Kasumi-1 (cell line): ENCODE results near the gene SYT1.

Experiments
- DNase-seq, 2 experiments: peaks; one replicate each; lab custom pipeline; 2025; lab: John Stamatoyannopoulos, UW

The SYT1 gene

GRCh38 chr12:79056775-79057174, 192.2 kb downstream of the SYT1 start:
- no peak for DNase-seq

GRCh38 chr12:79057540-79057939, 193.0 kb downstream of the SYT1 start:
- DNase-seq: no peak

- no peak for DNase-seq
Observed at GRCh38 chr12:79058342-79058741, 193.8 kb downstream of the SYT1 start.

GRCh38 chr12:79059557-79059956, 195.0 kb downstream of the SYT1 start:
- no peak for DNase-seq

GRCh38 chr12:79063258-79063657, 198.7 kb downstream of the SYT1 start:
- no peak for DNase-seq

GRCh38 chr12:79067977-79068376, 203.4 kb downstream of the SYT1 start:
- DNase-seq: no peak

- no peak for DNase-seq
Observed at GRCh38 chr12:79069009-79069408, 204.4 kb downstream of the SYT1 start.

- DNase-seq: no peak
Observed at GRCh38 chr12:79071498-79071897, 206.9 kb downstream of the SYT1 start.

GRCh38 chr12:79073506-79073905, 208.9 kb downstream of the SYT1 start:
- DNase-seq: no peak

GRCh38 chr12:79082595-79082994, 218.0 kb downstream of the SYT1 start:
- DNase-seq: no peak

- DNase-seq: no peak
Observed at GRCh38 chr12:79083181-79083580, 218.6 kb downstream of the SYT1 start.

- no peak for DNase-seq
Observed at GRCh38 chr12:79085106-79085682, 220.6 kb downstream of the SYT1 start.

- no peak for DNase-seq
Observed at GRCh38 chr12:79086541-79087296, 222.1 kb downstream of the SYT1 start.

GRCh38 chr12:79098530-79098929, 234.0 kb downstream of the SYT1 start:
- DNase-seq: peak in 1 of 2 experiments; percentile 4

- no peak for DNase-seq
Observed at GRCh38 chr12:79108962-79109361, 244.4 kb downstream of the SYT1 start.

GRCh38 chr12:79114896-79115295, 250.3 kb downstream of the SYT1 start:
- DNase-seq: no peak

GRCh38 chr12:79115743-79116142, 251.2 kb downstream of the SYT1 start:
- DNase-seq: no peak

GRCh38 chr12:79119796-79120195, 255.2 kb downstream of the SYT1 start:
- DNase-seq: no peak

GRCh38 chr12:79121486-79121885, 256.9 kb downstream of the SYT1 start:
- DNase-seq: peak; percentile 9 to 28

GRCh38 chr12:79124385-79124784, 259.8 kb downstream of the SYT1 start:
- DNase-seq: no peak

- DNase-seq: no peak
Observed at GRCh38 chr12:79125358-79125757, 260.8 kb downstream of the SYT1 start.

GRCh38 chr12:79127271-79127751, 262.7 kb downstream of the SYT1 start:
- peak; percentile 29 to 39 for DNase-seq

GRCh38 chr12:79128956-79129355, 264.4 kb downstream of the SYT1 start:
- no peak for DNase-seq

GRCh38 chr12:79138872-79139271, 274.3 kb downstream of the SYT1 start:
- no peak for DNase-seq
